K562 (cell line): ENCODE data around the gene PRTFDC1. TPM values are rescaled to one million over a fixed set of nuclear protein-coding genes. Genes with fewer than 3 reads are reported as not detected.
A peak's percentile ranks its signal among the peaks of the same experiment; 100 is the strongest.
"Not testable (repeated sequence)": the region's sequence is repeated elsewhere in the genome, so short reads cannot be mapped to it uniquely, and the experiment has no call there.

ENCODE experiments used
- ATAC-seq: fragments of 200-7000 bp; cut with Tn5 transposase; 3 replicates; pipeline ENCODE4 v1.9.1; 2020; ENCODE audit warnings: moderate library complexity
- BruUV-seq: library from RNA; stranded (reverse); fragments of 400-500 nt; replicated peaks from 2 replicates; lab custom pipeline; 2021; lab: Mats Ljungman, UMichigan
- CTCF ChIA-PET: fragments of 300-600 bp; formaldehyde crosslinking; extraction: SDS; loops from one replicate; lab custom pipeline; 2021; ENCODE audit warnings: low intra/inter-chr PET ratio; lab: Yijun Ruan, JAX
- POLR2A ChIA-PET: fragments of 300-600, 350-650 bp; sonication (Branson Sonifier 250); formaldehyde crosslinking; extraction: SDS; loops from one replicate; lab custom pipeline; 2021; ENCODE audit warnings: antibody characterized with exemption, inconsistent platforms; lab: Yijun Ruan, JAX
- DNase-seq, 4 experiments: peaks; one replicate each; pipeline versions ENCODE4 v3.0.0 to v3.0.0-alpha.2; 2011 to 2018; ENCODE audit warnings: low spot score in 3 of 4, mixed read lengths in 3 of 4; ENCODE audit errors: extremely low read depth in 1 of 4
- FAIRE-seq: peaks from 2 replicates; lab custom pipeline; 2011; peaks lifted over from hg19 to GRCh38; lab: Jason Lieb, UNC
- H2AFZ ChIP-seq: 2 replicates; pipeline ENCODE4 v1.6.0; 2011; ENCODE audit warnings: low read depth, low read length, control low read depth, inconsistent platforms
- H3K27ac ChIP-seq: fragments of 200-600 bp; 3 replicates; pipeline ENCODE4 v1.8.0; 2011; ENCODE audit warnings: low read depth, mild to moderate bottlenecking, control low read depth, inconsistent platforms, low read length, moderate library complexity, mixed read lengths; ENCODE audit errors: extremely low read depth
- H3K27me3 ChIP-seq, 2 experiments: fragments of 300-600 bp in 1 of 2; 2 replicates in 1 of 2; 3 replicates in 1 of 2; pipeline versions ENCODE4 v1.6.0 to v1.8.0; 2011; ENCODE audit warnings: inconsistent platforms in 2 of 2, low read length in 2 of 2, mild to moderate bottlenecking in 1 of 2, mixed read lengths in 1 of 2, moderate library complexity in 1 of 2; ENCODE audit not compliant: control insufficient read depth in 2 of 2, insufficient read depth in 2 of 2
- H3K36me3 ChIP-seq: fragments of 300-600 bp; 3 replicates; pipeline ENCODE4 v1.8.0; 2011; ENCODE audit warnings: mild to moderate bottlenecking, low read length, inconsistent platforms; ENCODE audit not compliant: control insufficient read depth, insufficient read depth
- H3K4me1 ChIP-seq, 2 experiments: fragments of 200-600 bp in 1 of 2; replicated peaks in 1 of 2; 2 replicates in 1 of 2; 3 replicates in 1 of 2; pipeline versions ENCODE4 v1.5.1 to v1.8.0; 2011; ENCODE audit warnings: inconsistent platforms in 2 of 2, low read length in 2 of 2, mild to moderate bottlenecking in 1 of 2, mixed read lengths in 1 of 2, moderate library complexity in 1 of 2; ENCODE audit not compliant: control insufficient read depth in 2 of 2, insufficient read depth in 2 of 2
- H3K4me2 ChIP-seq: 2 replicates; pipeline ENCODE4 v1.6.1; 2011; ENCODE audit warnings: low read length, control low read depth, inconsistent platforms, mixed read lengths; ENCODE audit not compliant: insufficient read depth
- H3K4me3 ChIP-seq: fragments of 200-600 bp; sonication (generic), shearing (Covaris generic); 2 replicates; pipeline ENCODE4 v1.5.1; 2016; ENCODE audit warnings: control low read depth, inconsistent platforms
- H3K79me2 ChIP-seq: fragments of 200-600 bp; 3 replicates; pipeline ENCODE4 v1.8.0; 2011; ENCODE audit warnings: low read length, inconsistent platforms; ENCODE audit not compliant: control insufficient read depth, insufficient read depth
- H3K9ac ChIP-seq, 2 experiments: 2 replicates each; pipeline versions ENCODE4 v1.6.0 to v1.6.1; 2011; ENCODE audit warnings: low read depth in 2 of 2, low read length in 2 of 2, control low read depth in 1 of 2, inconsistent platforms in 1 of 2, mild to moderate bottlenecking in 1 of 2, mixed read lengths in 1 of 2; ENCODE audit not compliant: insufficient read depth in 1 of 2
- H3K9me1 ChIP-seq: one replicate; pipeline ENCODE4 v1.6.0; 2011; ENCODE audit warnings: inconsistent platforms, mild to moderate bottlenecking, low read length, moderate library complexity; ENCODE audit not compliant: control insufficient read depth, insufficient read depth
- H3K9me3 ChIP-seq: replicated peaks from 2 replicates; pipeline ENCODE4 v1.5.1; 2011; ENCODE audit warnings: low read depth, low read length, inconsistent platforms; ENCODE audit not compliant: control insufficient read depth, insufficient read depth
- H4K20me1 ChIP-seq: replicated peaks from 2 replicates; pipeline ENCODE4 v1.6.1; 2011; ENCODE audit warnings: low read length, inconsistent platforms, mixed read lengths; ENCODE audit not compliant: control insufficient read depth, insufficient read depth
- FOSL1 ChIP-seq: fragments of 200-800 bp; sonication (Bioruptor generic); conservative IDR thresholded peaks from 2 replicates; pipeline ENCODE4 v1.6.1; 2016; ENCODE audit warnings: missing genetic modification characterization, missing compliant biosample characterization
- WGBS: fragments of 100-300 bp; shearing (Covaris generic); methylation state at CpG from one replicate; pipeline ENCODE4 v1.1.6; 2016; ENCODE audit warnings: low coverage, mixed read lengths; ENCODE audit not compliant: insufficient coverage; ENCODE audit errors: missing lambda C conversion rate; 5-methylcytosine and 5-hydroxymethylcytosine counted together
- in situ Hi-C: fragments of 300-500 bp; cut with MboI; formaldehyde crosslinking; loops from 4 replicates; pipeline ENCODE4 v1.15.0; 2018; ENCODE audit warnings: inconsistent platforms, mixed read lengths
- intact Hi-C: fragments of 100-400 bp; cut with micrococcal nuclease; formaldehyde crosslinking; loops from 2 replicates; pipeline ENCODE4 v1.14.2; 2022
- polyA plus RNA-seq, 8 experiments: library from polyadenylated mRNA; depleted of rRNA in 4 of 8; stranded (reverse) in 5 of 8; unstranded in 3 of 8; fragments of >200 nt; fragmentation: Nextera tagmentation in 2 of 8; fragmentation: Illumina TruSeq in 1 of 8; extraction: Ambion mirVana in 2 of 8; extraction: Trizol in 1 of 8; gene quantifications; 2 replicates each; pipeline versions ENCODE4 v1.2.1 to v1.2.3, GENCODE V29; 2011 to 2014; ENCODE audit warnings: inconsistent platforms in 1 of 8, missing spikeins in 1 of 8
- total RNA-seq, 7 experiments: library from RNA; depleted of rRNA in 6 of 7; stranded (reverse); fragments of >200 nt in 6 of 7; fragmentation: Illumina TruSeq in 2 of 7; extraction: Trizol in 2 of 7; gene quantifications; 2 replicates each; pipeline versions ENCODE4 v1.2.1 to v1.2.3, GENCODE V29; 2011 to 2021; ENCODE audit warnings: low replicate concordance in 1 of 7
- TF ChIP-seq, protein P1 (sequence below), 2 experiments: fragments of 450-650 bp; formaldehyde crosslinking in 1 of 2; IDR thresholded peaks; 2 replicates each; pipeline versions ENCODE4 v1.4.0 to v1.6.1; 2014 to 2020; ENCODE audit warnings: mild to moderate bottlenecking in 2 of 2, borderline replicate concordance in 1 of 2, low read depth in 1 of 2

Gene PRTFDC1
- total and polyA plus RNA-seq, 9 of the 15 experiments (the other 6 are each of a cell fraction or from before 2014, with no cell fraction given): 7.0 to 27.6 (median 10.0) TPM

DNA sequence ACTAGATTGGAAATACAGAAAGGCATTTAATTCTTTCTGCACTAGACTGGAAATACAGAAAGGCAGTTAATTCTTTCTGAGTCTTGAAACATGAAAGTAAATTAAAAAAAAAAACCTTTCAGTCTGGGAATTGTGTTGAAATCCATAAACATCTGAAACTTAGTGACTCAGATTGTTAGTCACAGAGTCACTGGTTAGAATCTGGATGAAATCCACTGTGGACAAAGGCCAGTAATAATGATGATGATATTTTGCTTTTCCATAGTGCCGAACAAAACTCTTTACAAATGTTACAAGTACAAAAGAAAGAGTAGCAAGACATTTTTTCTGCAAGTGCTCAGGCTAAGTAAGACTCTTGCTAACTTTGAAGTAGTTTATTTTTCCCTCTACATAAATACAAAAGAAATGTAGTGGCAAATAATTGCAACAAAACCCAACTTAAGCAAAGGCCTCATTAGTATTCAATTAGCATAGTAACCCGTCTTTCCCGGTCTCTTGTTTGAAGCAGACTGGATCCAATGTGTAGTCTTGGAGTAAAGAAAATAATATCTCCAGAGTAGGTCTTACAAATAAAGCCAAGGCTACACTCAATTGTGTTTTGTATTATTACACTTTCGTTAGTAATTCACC, 5.8 kb upstream of the PRTFDC1 start (continued):
- TF ChIP-seq, protein P1, sequence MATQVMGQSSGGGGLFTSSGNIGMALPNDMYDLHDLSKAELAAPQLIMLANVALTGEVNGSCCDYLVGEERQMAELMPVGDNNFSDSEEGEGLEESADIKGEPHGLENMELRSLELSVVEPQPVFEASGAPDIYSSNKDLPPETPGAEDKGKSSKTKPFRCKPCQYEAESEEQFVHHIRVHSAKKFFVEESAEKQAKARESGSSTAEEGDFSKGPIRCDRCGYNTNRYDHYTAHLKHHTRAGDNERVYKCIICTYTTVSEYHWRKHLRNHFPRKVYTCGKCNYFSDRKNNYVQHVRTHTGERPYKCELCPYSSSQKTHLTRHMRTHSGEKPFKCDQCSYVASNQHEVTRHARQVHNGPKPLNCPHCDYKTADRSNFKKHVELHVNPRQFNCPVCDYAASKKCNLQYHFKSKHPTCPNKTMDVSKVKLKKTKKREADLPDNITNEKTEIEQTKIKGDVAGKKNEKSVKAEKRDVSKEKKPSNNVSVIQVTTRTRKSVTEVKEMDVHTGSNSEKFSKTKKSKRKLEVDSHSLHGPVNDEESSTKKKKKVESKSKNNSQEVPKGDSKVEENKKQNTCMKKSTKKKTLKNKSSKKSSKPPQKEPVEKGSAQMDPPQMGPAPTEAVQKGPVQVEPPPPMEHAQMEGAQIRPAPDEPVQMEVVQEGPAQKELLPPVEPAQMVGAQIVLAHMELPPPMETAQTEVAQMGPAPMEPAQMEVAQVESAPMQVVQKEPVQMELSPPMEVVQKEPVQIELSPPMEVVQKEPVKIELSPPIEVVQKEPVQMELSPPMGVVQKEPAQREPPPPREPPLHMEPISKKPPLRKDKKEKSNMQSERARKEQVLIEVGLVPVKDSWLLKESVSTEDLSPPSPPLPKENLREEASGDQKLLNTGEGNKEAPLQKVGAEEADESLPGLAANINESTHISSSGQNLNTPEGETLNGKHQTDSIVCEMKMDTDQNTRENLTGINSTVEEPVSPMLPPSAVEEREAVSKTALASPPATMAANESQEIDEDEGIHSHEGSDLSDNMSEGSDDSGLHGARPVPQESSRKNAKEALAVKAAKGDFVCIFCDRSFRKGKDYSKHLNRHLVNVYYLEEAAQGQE (IDR thresholded peaks at IDR 0.05; ENCODE audit: borderline replicate concordance): no peak
- TF ChIP-seq, protein P1 (CRISPR knock-in tag; IDR thresholded peaks at IDR 0.05; ENCODE audit: low read depth): no peak
- TF ChIP-seq FOSL1: peak; percentile 74

DNA sequence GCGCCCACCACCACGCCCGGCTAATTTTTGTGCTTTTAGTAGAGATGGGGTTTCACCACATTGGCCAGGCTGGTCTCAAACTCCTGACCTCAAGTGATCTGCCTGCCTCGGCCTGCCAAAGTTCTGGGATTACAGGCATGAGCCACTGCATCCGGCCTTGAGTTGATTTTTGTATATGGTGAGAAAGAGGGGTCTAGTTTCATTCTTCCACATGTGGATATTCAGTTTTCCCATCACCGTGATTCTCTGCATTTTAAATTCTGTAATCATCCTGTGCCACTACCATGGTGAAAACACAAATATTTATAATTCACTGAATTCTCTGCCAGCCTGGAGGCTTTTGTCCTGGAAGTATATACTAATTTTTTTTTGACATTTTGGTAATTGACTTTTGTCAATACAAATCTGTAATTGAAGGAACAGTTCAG, 5.2 kb upstream of the PRTFDC1 start:
- H4K20me1 ChIP-seq, ATAC-seq, DNase-seq, FAIRE-seq, H3K4me3 ChIP-seq, POLR2A ChIA-PET, H3K36me3 ChIP-seq, H3K79me2 ChIP-seq, H3K27ac ChIP-seq, H3K9me1 ChIP-seq, H3K9me3 ChIP-seq, H3K9ac ChIP-seq, H3K4me2 ChIP-seq, intact Hi-C loops, CTCF ChIA-PET, H3K27me3 ChIP-seq, BruUV-seq: not testable (repeated sequence)
- WGBS: 93% methylated on average over 6 of the region's 6 CpGs
- Histone ChIP-seq H2AFZ (peak overlapping the region; percentile 97; the same call in 1 of the 2 replicates), H3K4me1 (peaks cover 6 to 28% of the 10 kb centered on the region in 2 experiments; a peak in 4 of 5 replicates)
- in situ Hi-C loops: loop anchor here (10.0 kb wide), 1 partner anchor 313 kb away; no protein-coding TSS in a partner anchor
